ENCODE data around the gene JDP2.
"Not testable (repeated sequence)": the region's sequence is repeated elsewhere in the genome, so short reads cannot be mapped to it uniquely, and the experiment has no call there.

JDP2 gene

GRCh38 chr14:75457648-75458165 is 29.9 kb downstream of the JDP2 start:
- no peak for DNase-seq

DNA sequence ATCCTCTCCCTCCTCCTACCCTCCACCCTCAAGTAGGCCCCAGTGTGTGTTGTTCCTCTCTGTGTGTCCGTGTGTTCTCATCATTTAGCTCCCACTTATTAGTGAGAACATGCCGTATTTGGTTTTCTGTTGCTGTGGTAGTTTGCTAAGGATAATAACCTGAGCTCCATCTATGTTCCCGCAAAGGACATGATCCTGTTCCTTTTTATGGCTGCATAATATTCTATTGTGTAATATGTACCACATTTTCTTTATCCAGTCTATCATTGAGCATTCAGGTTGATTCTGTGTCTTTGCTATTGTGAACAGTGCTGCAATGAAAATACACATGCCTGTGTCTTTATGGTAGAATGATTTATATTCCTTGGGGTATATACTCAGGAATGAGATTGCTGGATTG is 30.5 kb downstream of the JDP2 start:
- DNase-seq: no peak

- DNase-seq: no peak
Observed at GRCh38 chr14:75459099-75459741, 31.4 kb downstream of the JDP2 start.

DNA sequence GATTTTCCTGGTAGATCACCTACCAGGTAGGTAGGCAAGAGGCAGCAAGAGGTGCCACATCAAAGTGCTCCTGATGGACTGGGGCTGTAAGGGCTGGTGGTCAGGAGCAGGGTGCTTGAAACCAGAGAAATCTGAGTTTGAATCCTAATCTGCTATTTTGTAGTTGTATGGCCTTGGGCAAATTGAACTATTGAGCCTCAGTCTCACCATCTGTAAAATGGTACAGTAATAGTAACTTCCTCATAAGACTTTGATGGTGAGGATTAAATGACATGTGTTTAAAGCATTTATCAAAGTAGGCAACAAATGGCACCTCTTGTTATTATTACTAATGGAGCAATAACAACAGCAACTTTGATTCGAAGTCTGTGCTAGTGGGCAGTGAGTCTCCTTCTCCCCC is 32.0 kb downstream of the JDP2 start:
- no peak for DNase-seq

DNA sequence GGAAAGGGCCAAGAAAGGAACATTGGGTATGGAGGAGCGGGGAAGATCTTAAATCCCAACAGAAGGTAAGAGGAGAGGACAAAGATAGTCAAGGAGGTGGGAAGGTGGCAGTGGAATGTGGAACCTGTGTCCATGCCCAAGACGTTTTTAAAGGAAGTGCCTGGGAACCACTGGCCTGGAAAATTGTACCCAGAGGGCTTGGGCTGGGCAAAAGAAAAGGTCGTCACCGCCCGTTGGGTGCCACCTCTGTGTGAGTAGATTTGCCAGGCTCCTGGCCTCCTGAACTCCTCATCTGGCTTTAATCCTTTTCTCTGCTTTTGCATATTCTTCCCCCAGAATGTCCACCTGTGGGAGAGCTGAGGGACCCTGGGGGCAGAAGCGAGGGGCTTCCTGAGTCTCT is 32.6 kb downstream of the JDP2 start:
- no peak for DNase-seq

DNA sequence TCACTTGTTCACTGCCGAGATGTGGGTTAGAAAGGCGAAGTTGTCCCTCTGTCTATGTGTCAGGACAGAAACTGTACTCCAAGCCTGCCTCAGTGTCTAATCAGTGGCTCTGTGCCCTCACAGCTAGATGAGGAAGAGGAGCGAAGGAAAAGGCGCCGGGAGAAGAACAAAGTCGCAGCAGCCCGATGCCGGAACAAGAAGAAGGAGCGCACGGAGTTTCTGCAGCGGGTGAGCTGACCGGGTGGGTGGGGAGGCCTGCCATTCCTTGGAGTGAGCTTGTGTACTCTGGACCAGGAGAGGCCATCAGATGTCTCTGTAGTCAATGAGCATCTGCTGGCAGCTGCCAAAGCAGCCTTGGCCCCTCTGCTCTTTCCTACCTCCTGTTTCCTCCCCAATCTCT is 33.5 kb downstream of the JDP2 start:
- no peak for DNase-seq

- DNase-seq: no peak
Observed at GRCh38 chr14:75461755-75462349, 34.0 kb downstream of the JDP2 start.

DNA sequence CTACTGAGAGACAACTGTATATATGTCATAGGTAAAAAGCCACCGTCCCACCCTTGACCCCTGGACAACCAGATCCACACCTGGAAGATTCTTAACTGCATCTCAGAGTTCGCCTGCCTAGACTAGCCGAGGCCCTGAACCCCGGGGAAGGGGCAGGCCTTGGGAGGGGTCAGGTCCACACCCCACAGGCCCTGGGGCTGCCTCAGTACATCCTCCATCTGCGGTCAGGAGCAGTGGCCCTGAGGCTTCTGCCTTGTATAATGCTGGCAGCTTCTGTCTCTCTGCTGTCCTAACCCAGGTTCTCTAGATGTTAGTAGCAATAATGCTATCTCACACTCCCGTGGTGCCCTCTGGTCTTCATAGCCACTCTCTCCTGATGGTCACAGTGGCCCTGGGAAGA is 36.8 kb downstream of the JDP2 start:
- DNase-seq: no peak

GRCh38 chr14:75467763-75468162 is 39.9 kb downstream of the JDP2 start:
- DNase-seq: no peak

DNA sequence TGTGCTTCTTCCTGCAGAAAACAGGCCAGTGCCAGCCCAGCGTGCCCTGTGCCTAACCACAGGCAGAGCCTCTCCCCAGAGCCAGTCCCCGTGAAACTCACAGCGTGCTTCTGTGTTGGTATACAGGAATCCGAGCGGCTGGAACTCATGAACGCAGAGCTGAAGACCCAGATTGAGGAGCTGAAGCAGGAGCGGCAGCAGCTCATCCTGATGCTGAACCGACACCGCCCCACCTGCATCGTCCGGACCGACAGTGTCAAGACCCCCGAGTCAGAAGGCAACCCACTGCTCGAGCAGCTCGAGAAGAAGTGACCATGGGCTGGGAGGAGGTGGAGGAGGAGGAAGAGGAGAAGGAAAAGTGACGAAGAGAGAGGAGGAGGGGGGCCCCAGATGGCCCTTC is 41.3 kb downstream of the JDP2 start:
- DNase-seq: no peak

DNA sequence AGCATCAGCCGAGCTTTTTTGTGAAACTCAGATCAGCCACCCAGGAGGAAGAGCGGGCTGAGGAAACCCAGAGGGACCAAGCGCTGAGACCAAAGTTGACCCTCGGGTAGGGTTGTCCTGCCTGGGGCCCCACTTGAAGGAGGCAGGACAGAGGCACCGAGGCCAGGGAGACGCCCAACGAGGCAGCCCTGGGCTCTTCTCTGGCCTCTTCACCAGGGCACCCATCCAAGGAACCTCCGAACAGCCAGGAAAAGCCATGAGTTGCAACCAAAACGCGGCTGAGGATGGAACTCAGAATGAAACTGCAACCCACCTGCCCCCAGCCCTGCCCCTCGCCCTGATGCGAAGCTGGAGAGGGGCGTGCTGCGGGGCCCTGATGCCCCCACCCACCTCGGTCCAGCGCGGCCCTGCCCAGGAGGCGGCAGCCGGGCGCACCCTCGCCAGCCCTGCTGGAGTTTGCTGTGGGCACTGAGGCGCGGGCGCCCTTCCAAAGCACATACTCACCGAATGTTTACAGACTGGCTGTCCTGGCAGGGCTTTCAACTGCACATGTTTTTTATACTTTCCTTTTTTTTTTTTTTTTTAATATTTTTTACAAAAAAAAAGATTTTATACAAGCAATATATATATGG is 41.9 kb downstream of the JDP2 start:
- no peak for DNase-seq

GRCh38 chr14:75470238-75470797 is 42.5 kb downstream of the JDP2 start:
- DNase-seq: no peak

- DNase-seq: no peak
Observed at GRCh38 chr14:75471059-75471458, 43.2 kb downstream of the JDP2 start.

DNA sequence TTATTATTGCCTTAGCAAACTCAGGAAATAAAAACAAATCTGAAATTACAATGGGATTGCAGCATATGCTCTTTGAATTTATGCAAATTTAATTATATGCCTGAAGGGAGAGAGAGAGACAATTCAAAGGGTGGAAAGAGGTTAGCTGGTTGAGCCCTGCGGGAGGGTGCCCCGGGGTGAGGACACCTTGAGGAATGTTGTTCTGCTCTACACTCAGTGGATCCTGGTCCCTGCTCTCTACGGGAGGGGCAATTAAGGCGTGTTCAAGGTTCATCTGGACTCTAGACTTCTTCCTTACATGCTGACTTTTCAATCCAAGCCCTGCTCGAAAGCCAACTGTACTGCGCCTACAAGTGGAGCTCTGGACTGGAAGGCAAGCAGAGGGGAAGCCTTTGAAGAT is 46.3 kb downstream of the JDP2 start:
- not testable (repeated sequence) for DNase-seq

DNA sequence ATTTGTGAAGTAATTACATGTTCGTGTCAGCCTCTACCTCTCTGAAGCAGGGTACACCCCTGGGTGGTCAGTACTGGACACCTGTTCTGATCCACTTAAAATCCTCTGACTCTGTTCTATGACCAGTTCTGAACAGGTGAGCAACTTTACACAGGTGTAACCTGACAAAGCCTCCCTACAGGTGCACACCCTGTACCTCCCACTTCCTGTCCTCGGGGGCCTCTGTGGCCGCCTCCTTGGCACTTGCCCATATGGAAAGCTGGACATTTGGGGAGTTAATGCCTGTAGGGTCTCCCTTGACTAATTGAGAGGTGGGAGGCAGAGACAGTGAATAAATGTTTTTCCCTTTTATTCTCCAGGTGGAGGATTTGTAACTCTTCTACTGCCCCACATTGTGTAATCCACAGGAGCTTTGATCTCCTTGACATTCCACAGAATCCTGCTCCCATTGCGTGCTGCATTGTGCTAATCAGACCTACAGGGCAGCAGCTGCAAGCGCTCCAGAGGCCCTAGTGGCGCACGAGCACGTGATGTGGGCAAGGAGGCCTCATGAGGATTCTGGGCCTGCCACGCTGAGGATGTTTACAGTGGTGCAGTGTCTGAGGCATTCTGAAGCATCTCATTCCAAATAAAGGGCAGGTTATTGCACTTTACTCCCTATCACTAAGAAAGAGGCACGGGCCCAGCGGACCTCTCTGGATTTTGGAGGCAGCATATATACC is 48.6 kb downstream of the JDP2 start:
- DNase-seq: no peak

DNA sequence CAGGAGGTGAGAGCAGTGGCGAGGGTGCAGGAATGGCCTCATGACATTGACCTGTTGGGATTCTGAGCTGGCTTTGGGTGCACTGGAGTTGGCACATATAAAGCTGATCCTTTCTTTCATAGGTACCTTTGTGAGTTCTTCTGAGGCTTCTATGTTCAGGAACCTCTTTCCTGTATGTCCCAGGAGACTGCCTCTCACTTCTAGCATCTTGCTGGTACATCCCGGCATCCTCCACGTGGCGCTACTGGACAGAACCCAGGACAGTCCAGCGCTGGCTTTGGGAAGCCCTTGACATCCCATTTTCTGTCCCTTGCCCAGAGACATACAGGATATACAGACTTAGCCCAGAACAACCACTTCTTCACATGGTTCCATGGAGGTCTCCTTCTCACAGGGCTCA is 50.1 kb downstream of the JDP2 start:
- DNase-seq: no peak

GRCh38 chr14:75479770-75480600 is 52.2 kb downstream of the JDP2 start:
- no peak for DNase-seq

DNA sequence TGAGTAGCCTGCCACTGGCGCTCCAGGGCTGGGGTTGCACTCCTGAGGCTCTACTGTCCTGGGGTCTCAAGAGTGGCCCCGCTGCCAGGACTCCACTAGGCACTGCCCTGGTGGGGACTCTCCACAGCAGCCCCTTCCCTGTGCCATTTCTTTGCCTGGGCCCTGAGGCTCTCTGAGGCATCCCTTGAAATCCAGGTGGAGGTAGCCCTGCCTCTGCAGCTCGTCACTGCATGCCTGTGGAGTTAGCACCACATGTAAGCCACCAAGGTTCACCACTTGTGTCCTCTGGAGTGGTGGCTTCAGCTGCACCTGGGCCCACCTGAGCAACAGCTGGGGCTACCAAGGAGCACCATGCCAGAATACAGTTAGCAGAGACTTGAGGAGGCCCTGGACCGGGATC is 54.5 kb downstream of the JDP2 start:
- DNase-seq: no peak

GRCh38 chr14:75484711-75485429 is 57.0 kb downstream of the JDP2 start:
- no peak for DNase-seq

DNA sequence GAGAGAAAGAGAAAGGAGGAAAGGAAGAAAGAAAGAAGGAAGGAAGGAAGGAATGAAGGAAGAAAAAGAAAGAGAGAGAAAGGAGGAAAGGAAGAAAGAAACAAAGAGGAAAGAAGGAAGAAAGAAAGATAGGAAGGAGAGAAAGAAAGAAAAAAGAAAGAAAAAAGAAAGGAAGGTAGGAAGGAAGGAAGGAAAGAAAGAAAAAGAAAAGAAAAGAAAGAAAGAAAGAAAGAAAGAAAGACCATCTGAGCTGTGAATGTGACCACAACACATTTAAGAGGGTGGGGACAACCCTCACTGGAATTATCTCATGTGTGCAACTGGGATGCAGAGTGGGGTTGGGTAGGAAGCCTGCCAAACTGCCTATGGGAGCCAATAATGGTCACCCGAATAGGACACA is 58.5 kb downstream of the JDP2 start:
- DNase-seq: no peak

GRCh38 chr14:75487155-75487671 is 59.4 kb downstream of the JDP2 start:
- DNase-seq: no peak

DNA sequence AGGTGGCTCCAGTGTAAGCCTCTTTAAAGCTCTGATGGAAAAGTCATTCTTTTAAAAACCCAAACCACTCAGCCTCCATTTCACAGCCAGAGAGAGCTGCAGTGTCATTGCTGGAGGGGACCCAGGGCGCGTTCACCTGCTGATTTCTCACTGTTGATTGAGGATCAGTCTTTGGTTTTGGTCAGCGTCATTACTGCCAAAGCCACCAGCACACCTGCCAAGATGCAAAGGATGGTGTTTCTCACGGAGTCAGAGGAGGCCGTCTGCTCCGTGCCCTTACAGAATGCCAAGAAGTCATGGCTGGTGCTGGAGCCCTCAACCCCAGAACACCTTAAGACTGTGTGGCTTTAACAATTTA is 61.6 kb downstream of the JDP2 start:
- no peak for DNase-seq

Data from CD4-positive, alpha-beta T cell treated with Interleukin-15 for 1 hour (primary cell).